HepG2 (cell line): ENCODE measurements around the gene COA7. TPM values are rescaled to one million over a fixed set of nuclear protein-coding genes. Genes with fewer than 3 reads are reported as not detected.

Experiments
- ATAC-seq: fragments of 200-7000 bp; cut with Tn5 transposase; 3 replicates; pipeline ENCODE4 v1.9.1; 2020; ENCODE audit warnings: mild to moderate bottlenecking, moderate library complexity
- BruUV-seq: library from RNA; stranded (reverse); fragments of 400-500 nt; replicated peaks from 2 replicates; lab custom pipeline; 2021; lab: Mats Ljungman, UMichigan
- CTCF ChIA-PET: fragments of 300-600 bp; formaldehyde crosslinking; extraction: SDS; loops from one replicate; lab custom pipeline; 2021; ENCODE audit warnings: low total read pairs, inconsistent platforms, low intra/inter-chr PET ratio; lab: Yijun Ruan, JAX
- POLR2A ChIA-PET: fragments of 350-600 bp; sonication (Branson Sonifier 250); formaldehyde crosslinking; loops from one replicate; lab custom pipeline; 2020; ENCODE audit warnings: antibody characterized with exemption, inconsistent platforms; lab: Yijun Ruan, JAX
- DNase-seq: peaks from one replicate; pipeline ENCODE4 v3.0.0-alpha.2; 2015; ENCODE audit warnings: low spot score
- FAIRE-seq: peaks from 3 replicates; lab custom pipeline; 2011; peaks lifted over from hg19 to GRCh38; lab: Jason Lieb, UNC
- H2AFZ ChIP-seq: one replicate; pipeline ENCODE4 v1.6.1; 2011; ENCODE audit warnings: low read length, inconsistent platforms
- H3K27ac ChIP-seq: fragments of 300-600 bp; 3 replicates; pipeline ENCODE4 v1.8.0; 2011; ENCODE audit warnings: mixed run types, mild to moderate bottlenecking, mixed read lengths, low read length, inconsistent platforms; ENCODE audit not compliant: insufficient read depth; ENCODE audit errors: extremely low read length
- H3K27me3 ChIP-seq, 2 experiments: fragments of 200-600 bp in 1 of 2; 2 replicates in 1 of 2; 3 replicates in 1 of 2; pipeline versions ENCODE4 v1.6.0 to v1.8.0; 2011; ENCODE audit warnings: low read length in 2 of 2, mild to moderate bottlenecking in 2 of 2, moderate library complexity in 2 of 2, inconsistent platforms in 1 of 2; ENCODE audit not compliant: insufficient read depth in 2 of 2, control insufficient read depth in 1 of 2
- H3K36me3 ChIP-seq, 2 experiments: fragments of 200-600 bp in 1 of 2; replicated peaks in 1 of 2; 2 replicates in 1 of 2; 3 replicates in 1 of 2; pipeline versions ENCODE4 v1.5.1 to v1.8.0; 2011; ENCODE audit warnings: low read length in 2 of 2, inconsistent platforms in 1 of 2; ENCODE audit not compliant: insufficient read depth in 2 of 2, control insufficient read depth in 1 of 2
- H3K4me1 ChIP-seq: 2 replicates; pipeline ENCODE4 v1.5.1; 2012; ENCODE audit warnings: low read length, inconsistent platforms; ENCODE audit not compliant: insufficient read depth
- H3K4me2 ChIP-seq: 2 replicates; pipeline ENCODE4 v1.6.0; 2011; ENCODE audit warnings: low read depth, low read length, inconsistent platforms
- H3K4me3 ChIP-seq, 3 experiments: fragments of 200-600 bp in 1 of 3; sonication (generic), shearing (Covaris generic) in 1 of 3; replicated peaks in 1 of 3; 2 replicates each; pipeline ENCODE4 v1.5.1; 2011 to 2016; ENCODE audit warnings: low read length in 3 of 3, inconsistent platforms in 2 of 3, low read depth in 2 of 3, mild to moderate bottlenecking in 2 of 3, control low read depth in 1 of 3, mixed read lengths in 1 of 3; ENCODE audit not compliant: insufficient read depth in 1 of 3
- H3K79me2 ChIP-seq: one replicate; pipeline ENCODE4 v1.6.1; 2011; ENCODE audit warnings: low read length, inconsistent platforms; ENCODE audit not compliant: insufficient read depth
- H3K9ac ChIP-seq: 2 replicates; pipeline ENCODE4 v1.6.0; 2011; ENCODE audit warnings: mild to moderate bottlenecking, low read depth, low read length, inconsistent platforms; ENCODE audit not compliant: insufficient read depth
- H3K9me3 ChIP-seq: 2 replicates; pipeline ENCODE4 v1.5.1; 2012; ENCODE audit warnings: mild to moderate bottlenecking, low read length
- H4K20me1 ChIP-seq: 2 replicates; pipeline ENCODE4 v1.6.0; 2011; ENCODE audit warnings: inconsistent platforms, mild to moderate bottlenecking, low read length, moderate library complexity; ENCODE audit not compliant: insufficient read depth
- ARID5B ChIP-seq: IDR thresholded peaks from 2 replicates; pipeline ENCODE4 v1.4.0; 2020; ENCODE audit warnings: mild to moderate bottlenecking, missing genetic modification reagents
- HHEX ChIP-seq: IDR thresholded peaks from 2 replicates; pipeline ENCODE4 v1.6.1; 2016; ENCODE audit warnings: control low read depth
- MZF1 ChIP-seq: sonication (generic); formaldehyde crosslinking; IDR thresholded peaks from 2 replicates; pipeline ENCODE4 v1.8.1; 2023; ENCODE audit warnings: mild to moderate bottlenecking, missing genetic modification reagents, borderline replicate concordance
- NR1H2 ChIP-seq: sonication (generic); formaldehyde crosslinking; IDR thresholded peaks from 2 replicates; pipeline ENCODE4 v1.8.1; 2022; ENCODE audit warnings: low read depth, missing genetic modification reagents, borderline replicate concordance
- PHF21A ChIP-seq: sonication (generic); formaldehyde crosslinking; IDR thresholded peaks from 2 replicates; pipeline ENCODE4 v1.5.0; 2020; ENCODE audit warnings: mild to moderate bottlenecking, missing genetic modification reagents
- ZNF17 ChIP-seq: sonication (generic); formaldehyde crosslinking; IDR thresholded peaks from 2 replicates; pipeline ENCODE4 v1.5.0; 2020; ENCODE audit warnings: mild to moderate bottlenecking, missing genetic modification reagents
- ZNF333 ChIP-seq: sonication (generic); formaldehyde crosslinking; IDR thresholded peaks from 2 replicates; pipeline ENCODE4 v1.4.0; 2020; ENCODE audit warnings: mild to moderate bottlenecking, missing genetic modification reagents, borderline replicate concordance
- ZNF629 ChIP-seq: sonication (generic); formaldehyde crosslinking; conservative IDR thresholded peaks from 2 replicates; pipeline ENCODE4 v1.5.0; 2020; ENCODE audit warnings: missing genetic modification reagents
- ZNF740 ChIP-seq: sonication (generic); formaldehyde crosslinking; IDR thresholded peaks from 2 replicates; pipeline ENCODE4 v1.4.0; 2020; ENCODE audit warnings: missing genetic modification reagents
- WGBS: methylation state at CpG from one replicate; pipeline ENCODE4 v1.1.6; 2017; ENCODE audit warnings: low lambda C conversion rate; 5-methylcytosine and 5-hydroxymethylcytosine counted together
- in situ Hi-C: cut with HindIII; loops from 2 replicates; pipeline ENCODE4 v1.10.0; 2017; ENCODE audit warnings: low pct_unique_long_range_greater_than_20kb; ENCODE audit not compliant: extremely low pct_ligation_motif_present
- intact Hi-C: fragments of 100-400 bp; cut with micrococcal nuclease; formaldehyde crosslinking; loops from one replicate; pipeline ENCODE4 v1.10.0; 2022; ENCODE audit not compliant: unreplicated experiment
- polyA plus RNA-seq, 8 experiments: library from polyadenylated mRNA; depleted of rRNA in 3 of 8; stranded (reverse) in 7 of 8; unstranded in 1 of 8; fragments of >200 nt; fragmentation: Illumina TruSeq in 4 of 8; extraction: Trizol in 4 of 8; gene quantifications; 2 replicates each; pipeline versions ENCODE4 v1.2.1 to v1.2.3, GENCODE V29; 2011 to 2016; ENCODE audit warnings: low read depth in 4 of 8, missing spikeins in 1 of 8, mixed read lengths in 1 of 8; ENCODE audit not compliant: insufficient read depth in 1 of 8
- total RNA-seq, 5 experiments: library from RNA; depleted of rRNA; stranded (reverse); fragments of >200 nt; fragmentation: Illumina TruSeq; extraction: Trizol; gene quantifications; 2 replicates each; pipeline ENCODE4 v1.2.3, GENCODE V29; 2016; ENCODE audit warnings: low read depth in 1 of 5
- TF ChIP-seq, protein P1 (sequence below): sonication (generic); formaldehyde crosslinking; IDR thresholded peaks from 2 replicates; pipeline ENCODE4 v1.4.0; 2020; ENCODE audit warnings: mild to moderate bottlenecking, missing genetic modification reagents, borderline replicate concordance
- TF ChIP-seq, protein P2 (sequence below): sonication (generic); formaldehyde crosslinking; IDR thresholded peaks from 2 replicates; pipeline ENCODE4 v1.5.0; 2020; ENCODE audit warnings: mild to moderate bottlenecking, missing genetic modification reagents, moderate library complexity

COA7 gene
- total and polyA plus RNA-seq, 2 of the 13 experiments (the other 11 are each of a cell fraction or from before 2014, with no cell fraction given): 12.3 to 30.4 TPM

DNA sequence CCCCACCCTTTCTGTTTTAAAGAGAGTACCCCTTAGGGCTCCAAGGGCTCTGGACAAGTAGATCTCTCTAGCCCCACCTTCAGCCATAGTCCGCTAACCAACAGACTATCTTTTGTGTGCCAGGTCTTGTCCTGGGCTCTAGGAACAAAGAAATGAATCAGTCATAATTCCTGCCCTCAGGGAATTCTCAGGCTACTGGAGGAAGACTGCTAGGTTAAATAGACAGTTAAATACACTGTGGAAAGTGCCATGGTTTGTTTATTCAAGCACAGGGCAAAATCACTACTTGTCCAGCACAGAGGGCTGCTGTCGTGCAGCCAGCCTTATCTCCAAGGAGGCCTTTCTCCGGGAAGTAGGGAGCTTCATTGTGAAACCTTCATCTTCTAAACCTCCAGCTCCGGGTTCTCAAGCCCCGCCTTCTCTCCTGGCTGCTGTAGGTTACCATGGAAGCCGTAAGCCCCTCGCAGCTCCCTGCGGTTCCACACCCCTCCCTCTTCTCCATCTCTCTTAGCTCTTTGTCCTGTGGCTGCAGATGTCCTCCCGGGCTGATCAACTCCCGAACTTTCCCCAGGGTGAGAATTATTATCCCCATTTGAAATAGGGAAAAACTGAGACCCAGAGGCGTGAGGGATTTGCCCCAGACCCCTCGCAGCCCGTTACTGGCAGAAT is 35.4 kb downstream of the COA7 start:
- Histone ChIP-seq H4K20me1 (no peaks in the 10 kb centered on the region), H3K4me2 (peak overlapping the region; percentile 82), H3K9me3 (no peaks in the 10 kb centered on the region), H3K79me2 (no peaks in the 10 kb centered on the region), H3K9ac (no peak overlapping the region), H2AFZ (no peak overlapping the region), H3K36me3 (no peaks in the 10 kb centered on the region), H3K4me1 (peaks cover 36% of the 10 kb centered on the region), H3K4me3 (peak overlapping the region; percentile 19 to 61 (median 31); a peak in 4 of 6 replicates), H3K27me3 (peaks cover 0 to 3% of the 10 kb centered on the region in 2 experiments; a peak in 1 of 5 replicates), H3K27ac (no peak overlapping the region)
- ATAC-seq (peak; percentile 65), DNase-seq (peak; percentile 57), FAIRE-seq (peak; percentile 80)
- BruUV-seq: no TSS peak
- 9% methylated on average over 11 of the region's 13 CpGs for WGBS
- in situ Hi-C loops: no loop called here
- ChIA-PET POLR2A (interaction anchor here (0.6 to 1.0 kb wide), 3 partner anchors 9 to 109 kb away, joined by 3 to 5 read pairs (median 3); no protein-coding TSS in a partner anchor), CTCF (no interaction called here)
- intact Hi-C loops: no loop called here
- TF ChIP-seq ZNF629 (CRISPR knock-in tag) (peak; percentile 53), ZNF17 (CRISPR knock-in tag) (no peak), HHEX (CRISPR knock-in tag) (no peak), PHF21A (CRISPR knock-in tag) (0 out of 2 replicates have a peak, but pooled peaks have one; percentile 28), MZF1 (CRISPR knock-in tag) (no peak), ARID5B (CRISPR knock-in tag) (peak; percentile 20; the same call in 1 of the 2 replicates), ZNF740 (CRISPR knock-in tag) (0 out of 2 replicates have a peak, but pooled peaks have one; percentile 45), ZNF333 (CRISPR knock-in tag) (no peak), NR1H2 (no peak)
- TF ChIP-seq, protein P1, sequence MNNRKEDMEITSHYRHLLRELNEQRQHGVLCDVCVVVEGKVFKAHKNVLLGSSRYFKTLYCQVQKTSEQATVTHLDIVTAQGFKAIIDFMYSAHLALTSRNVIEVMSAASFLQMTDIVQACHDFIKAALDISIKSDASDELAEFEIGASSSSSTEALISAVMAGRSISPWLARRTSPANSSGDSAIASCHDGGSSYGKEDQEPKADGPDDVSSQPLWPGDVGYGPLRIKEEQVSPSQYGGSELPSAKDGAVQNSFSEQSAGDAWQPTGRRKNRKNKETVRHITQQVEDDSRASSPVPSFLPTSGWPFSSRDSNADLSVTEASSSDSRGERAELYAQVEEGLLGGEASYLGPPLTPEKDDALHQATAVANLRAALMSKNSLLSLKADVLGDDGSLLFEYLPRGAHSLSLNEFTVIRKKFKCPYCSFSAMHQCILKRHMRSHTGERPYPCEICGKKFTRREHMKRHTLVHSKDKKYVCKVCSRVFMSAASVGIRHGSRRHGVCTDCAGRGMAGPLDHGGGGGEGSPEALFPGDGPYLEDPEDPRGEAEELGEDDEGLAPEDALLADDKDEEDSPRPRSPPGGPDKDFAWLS (CRISPR knock-in tag): no peak
- TF ChIP-seq, protein P2, sequence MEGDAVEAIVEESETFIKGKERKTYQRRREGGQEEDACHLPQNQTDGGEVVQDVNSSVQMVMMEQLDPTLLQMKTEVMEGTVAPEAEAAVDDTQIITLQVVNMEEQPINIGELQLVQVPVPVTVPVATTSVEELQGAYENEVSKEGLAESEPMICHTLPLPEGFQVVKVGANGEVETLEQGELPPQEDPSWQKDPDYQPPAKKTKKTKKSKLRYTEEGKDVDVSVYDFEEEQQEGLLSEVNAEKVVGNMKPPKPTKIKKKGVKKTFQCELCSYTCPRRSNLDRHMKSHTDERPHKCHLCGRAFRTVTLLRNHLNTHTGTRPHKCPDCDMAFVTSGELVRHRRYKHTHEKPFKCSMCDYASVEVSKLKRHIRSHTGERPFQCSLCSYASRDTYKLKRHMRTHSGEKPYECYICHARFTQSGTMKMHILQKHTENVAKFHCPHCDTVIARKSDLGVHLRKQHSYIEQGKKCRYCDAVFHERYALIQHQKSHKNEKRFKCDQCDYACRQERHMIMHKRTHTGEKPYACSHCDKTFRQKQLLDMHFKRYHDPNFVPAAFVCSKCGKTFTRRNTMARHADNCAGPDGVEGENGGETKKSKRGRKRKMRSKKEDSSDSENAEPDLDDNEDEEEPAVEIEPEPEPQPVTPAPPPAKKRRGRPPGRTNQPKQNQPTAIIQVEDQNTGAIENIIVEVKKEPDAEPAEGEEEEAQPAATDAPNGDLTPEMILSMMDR (CRISPR knock-in tag): 0 out of 2 replicates have a peak, but pooled peaks have one; percentile 10
